GM18951 (cell line): ENCODE measurements around the gene TMC2.

Experiments used
- POLR2A ChIP-seq: IDR thresholded peaks from 4 replicates; pipeline ENCODE4 v1.6.1; 2011; ENCODE audit warnings: mild to moderate bottlenecking; ENCODE audit not compliant: insufficient read length, insufficient read depth; ENCODE audit errors: extremely low read depth
- in situ Hi-C: fragments of 300-500 bp; cut with MboI; formaldehyde crosslinking; loops from one replicate; pipeline ENCODE4 v1.12.0; 2022; ENCODE audit warnings: low sequenced_read_pairs, mixed read lengths, inconsistent platforms; ENCODE audit not compliant: unreplicated experiment

The TMC2 gene

GRCh38 chr20:2640260-2640659 is 103.9 kb downstream of the TMC2 start:
- in situ Hi-C loops = loop anchor here (10.0 kb wide), 1 partner anchor 115 kb away; no protein-coding TSS in a partner anchor
- TF ChIP-seq POLR2A = no peak

- TF ChIP-seq POLR2A = no peak
- in situ Hi-C loops = loop anchor here (10.0 kb wide), 1 partner anchor 116 kb away; no protein-coding TSS in a partner anchor
Observed at GRCh38 chr20:2640899-2641298, 104.5 kb downstream of the TMC2 start.

GRCh38 chr20:2643708-2644107 is 107.3 kb downstream of the TMC2 start:
- in situ Hi-C loops = loop anchor here (10.0 kb wide), 1 partner anchor 119 kb away; no protein-coding TSS in a partner anchor
- no peak for TF ChIP-seq POLR2A

- TF ChIP-seq POLR2A = peak; percentile 96
- in situ Hi-C loops = no loop called here
Observed at GRCh38 chr20:2651772-2652723, 115.7 kb downstream of the TMC2 start, which contains the start of gene NOP56. Gene NOP56 (plus strand): TSS chr20:2652632. CDS start chr20:2652661, 29 bp downstream.

DNA sequence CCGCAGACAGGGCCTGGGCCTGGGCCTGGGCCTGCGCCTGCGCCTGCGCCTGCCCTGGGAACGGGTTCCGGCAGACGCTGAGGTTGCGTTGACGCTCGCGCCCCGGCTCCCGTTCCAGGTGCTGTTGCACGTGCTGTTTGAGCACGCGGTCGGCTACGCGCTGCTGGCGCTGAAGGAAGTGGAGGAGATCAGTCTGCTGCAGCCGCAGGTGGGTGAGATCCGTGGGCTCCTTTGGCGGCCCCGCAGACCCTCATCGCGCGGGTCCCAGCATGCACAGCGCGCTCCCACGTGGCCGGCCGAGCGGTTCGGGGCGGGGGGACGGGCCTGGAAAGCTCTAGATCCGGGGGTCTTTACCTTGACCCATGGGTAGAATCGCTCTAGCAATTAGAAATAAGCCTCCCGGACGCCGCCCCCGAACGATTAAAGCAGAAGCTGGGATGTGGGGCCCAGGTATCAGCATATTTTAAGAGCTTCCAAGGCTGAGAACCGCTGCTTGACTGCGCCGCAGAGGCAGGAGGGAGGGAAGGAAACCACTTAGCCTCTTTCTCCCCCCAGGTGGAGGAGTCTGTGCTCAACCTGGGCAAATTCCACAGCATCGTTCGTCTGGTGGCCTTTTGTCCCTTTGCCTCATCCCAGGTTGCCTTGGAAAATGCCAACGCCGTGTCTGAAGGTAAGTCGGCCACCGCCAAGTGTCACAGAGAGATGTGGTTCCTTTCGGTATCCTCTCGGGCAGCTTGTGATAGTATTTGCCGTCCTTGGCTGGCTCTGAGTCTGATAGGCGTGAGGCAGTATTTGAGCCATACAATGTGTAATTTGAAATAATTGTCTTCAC is 116.6 kb downstream of the TMC2 start:
- in situ Hi-C loops = no loop called here
- no peak for TF ChIP-seq POLR2A

- peak; percentile 21 for TF ChIP-seq POLR2A
- in situ Hi-C loops = no loop called here
Observed at GRCh38 chr20:2653556-2654383, 117.4 kb downstream of the TMC2 start.

GRCh38 chr20:2654384-2654822 is 118.0 kb downstream of the TMC2 start:
- TF ChIP-seq POLR2A = peak; percentile 11
- in situ Hi-C loops = no loop called here

- in situ Hi-C loops = no loop called here
- no peak for TF ChIP-seq POLR2A
Observed at GRCh38 chr20:2654831-2655230, 118.5 kb downstream of the TMC2 start.

DNA sequence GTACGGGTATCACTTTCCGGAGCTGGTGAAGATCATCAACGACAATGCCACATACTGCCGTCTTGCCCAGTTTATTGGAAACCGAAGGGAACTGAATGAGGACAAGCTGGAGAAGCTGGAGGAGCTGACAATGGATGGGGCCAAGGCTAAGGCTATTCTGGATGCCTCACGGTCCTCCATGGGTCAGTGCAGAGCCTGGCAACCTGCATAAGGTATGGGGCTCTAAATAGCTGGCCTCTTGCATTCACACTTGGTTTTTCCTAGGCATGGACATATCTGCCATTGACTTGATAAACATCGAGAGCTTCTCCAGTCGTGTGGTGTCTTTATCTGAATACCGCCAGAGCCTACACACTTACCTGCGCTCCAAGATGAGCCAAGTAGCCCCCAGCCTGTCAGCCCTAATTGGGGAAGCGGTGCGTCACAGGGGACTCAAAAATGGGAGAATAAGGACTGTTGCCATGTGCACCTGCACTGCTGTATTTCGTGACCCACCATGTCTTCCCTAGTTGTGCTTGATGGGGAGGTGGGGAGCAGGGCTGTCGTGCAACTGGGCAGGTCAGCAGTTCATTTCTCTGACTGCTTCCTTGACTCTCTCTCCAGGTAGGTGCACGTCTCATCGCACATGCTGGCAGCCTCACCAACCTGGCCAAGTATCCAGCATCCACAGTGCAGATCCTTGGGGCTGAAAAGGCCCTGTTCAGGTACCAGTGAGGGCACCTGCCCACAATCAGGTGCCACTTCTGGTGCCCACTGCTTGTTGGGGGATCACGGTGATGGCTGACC is 119.2 kb downstream of the TMC2 start:
- in situ Hi-C loops = no loop called here
- no peak for TF ChIP-seq POLR2A

DNA sequence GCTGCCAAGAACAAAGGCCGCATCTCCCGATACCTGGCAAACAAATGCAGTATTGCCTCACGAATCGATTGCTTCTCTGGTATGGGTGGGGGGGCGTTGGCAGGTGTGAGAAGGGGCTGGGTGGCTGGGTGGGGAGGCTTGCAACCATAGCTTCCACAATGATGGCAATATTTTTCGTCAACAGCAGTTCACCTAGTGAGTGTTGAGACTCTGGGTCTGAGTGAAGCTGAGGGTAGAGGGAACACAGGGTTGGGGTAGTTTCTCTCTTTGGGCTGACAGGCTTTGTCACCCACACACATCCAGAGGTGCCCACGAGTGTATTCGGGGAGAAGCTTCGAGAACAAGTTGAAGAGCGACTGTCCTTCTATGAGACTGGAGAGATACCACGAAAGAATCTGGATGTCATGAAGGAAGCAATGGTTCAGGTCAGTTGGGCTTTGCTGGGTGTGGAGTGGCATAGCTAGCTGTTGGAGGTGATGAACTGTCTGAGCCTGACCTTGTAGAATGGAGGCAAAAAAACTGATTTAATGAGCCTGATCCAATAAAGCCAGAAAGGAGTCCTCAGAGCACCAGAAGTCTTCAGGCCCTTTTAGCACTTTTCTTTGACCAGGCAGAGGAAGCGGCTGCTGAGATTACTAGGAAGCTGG is 120.2 kb downstream of the TMC2 start:
- TF ChIP-seq POLR2A = no peak
- in situ Hi-C loops = no loop called here

- in situ Hi-C loops = no loop called here
Observed at GRCh38 chr20:2657241-2657640, 120.9 kb downstream of the TMC2 start.

DNA sequence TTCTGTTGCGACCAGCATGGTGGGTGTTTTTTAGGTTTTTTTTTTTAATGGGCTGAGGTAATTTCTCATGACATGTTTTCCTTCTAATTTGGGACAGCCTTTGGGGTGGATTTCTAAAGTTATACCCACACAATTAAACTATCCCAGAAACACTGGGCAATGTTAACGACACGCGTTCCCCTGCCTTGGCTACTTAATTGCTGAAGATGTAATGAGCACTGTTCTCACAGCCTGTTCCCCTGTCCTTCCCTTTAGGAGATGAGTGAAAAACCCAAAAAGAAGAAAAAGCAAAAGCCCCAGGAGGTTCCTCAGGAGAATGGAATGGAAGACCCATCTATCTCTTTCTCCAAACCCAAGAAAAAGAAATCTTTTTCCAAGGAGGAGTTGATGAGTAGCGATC is 121.3 kb downstream of the TMC2 start:
- in situ Hi-C loops = no loop called here
- TF ChIP-seq POLR2A = no peak

More at GRCh38 chr20:2657241-2657640, 120.9 kb downstream of the TMC2 start:
- TF ChIP-seq POLR2A = no peak
